Measurements from ENCODE around the gene ALOXE3.

Gene ALOXE3

GRCh38 chr17:8153957-8154607 lies 35.8 kb upstream of the ALOXE3 start:
- DNase-seq = no peak

- DNase-seq = no peak
Measured at GRCh38 chr17:8153525-8153956, 35.2 kb upstream of the ALOXE3 start.

- DNase-seq = no peak
Measured at GRCh38 chr17:8153031-8153451, 34.7 kb upstream of the ALOXE3 start.

DNA sequence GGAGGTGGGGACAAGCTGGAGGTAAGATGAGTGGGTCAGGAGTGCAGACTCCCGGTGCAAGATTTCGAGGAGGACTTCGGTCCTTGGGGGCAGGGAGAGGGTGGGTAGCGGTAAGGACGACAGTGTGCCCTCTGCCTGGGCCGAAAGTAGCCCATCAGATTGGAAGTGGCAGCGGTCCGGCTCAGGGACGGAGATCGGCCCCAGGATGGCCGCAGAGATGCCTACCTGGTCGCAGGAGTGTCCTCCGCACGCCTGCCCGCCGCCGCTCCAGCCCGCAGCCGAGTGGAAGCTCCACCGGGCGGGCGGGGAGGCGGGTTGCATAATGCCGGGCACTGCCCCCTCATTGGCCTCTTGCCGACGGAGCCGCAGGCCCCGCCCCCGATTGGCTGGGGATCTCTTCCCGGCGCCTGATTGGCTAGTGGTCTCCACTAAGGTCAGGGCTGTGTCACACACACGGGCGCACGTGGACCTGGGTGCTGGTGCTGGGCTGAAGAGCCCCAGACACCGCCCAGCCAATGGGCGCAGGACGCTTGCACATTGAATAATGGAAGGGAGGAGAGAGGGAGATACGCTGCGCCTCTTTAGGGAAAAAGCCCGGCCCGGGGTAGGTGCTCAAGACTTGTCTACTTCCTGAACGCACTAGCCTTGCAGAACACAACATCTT lies 33.9 kb upstream of the ALOXE3 start, which contains the start of gene PER1:
Gene PER1, minus strand, starts transcription at position 293 of the 664 bp plus-strand sequence. CDS start 1,698 bp downstream, outside the sequence.
- DNase-seq = peak; percentile 82

GRCh38 chr17:8151641-8152111 lies 33.4 kb upstream of the ALOXE3 start:
- no peak for DNase-seq

DNA sequence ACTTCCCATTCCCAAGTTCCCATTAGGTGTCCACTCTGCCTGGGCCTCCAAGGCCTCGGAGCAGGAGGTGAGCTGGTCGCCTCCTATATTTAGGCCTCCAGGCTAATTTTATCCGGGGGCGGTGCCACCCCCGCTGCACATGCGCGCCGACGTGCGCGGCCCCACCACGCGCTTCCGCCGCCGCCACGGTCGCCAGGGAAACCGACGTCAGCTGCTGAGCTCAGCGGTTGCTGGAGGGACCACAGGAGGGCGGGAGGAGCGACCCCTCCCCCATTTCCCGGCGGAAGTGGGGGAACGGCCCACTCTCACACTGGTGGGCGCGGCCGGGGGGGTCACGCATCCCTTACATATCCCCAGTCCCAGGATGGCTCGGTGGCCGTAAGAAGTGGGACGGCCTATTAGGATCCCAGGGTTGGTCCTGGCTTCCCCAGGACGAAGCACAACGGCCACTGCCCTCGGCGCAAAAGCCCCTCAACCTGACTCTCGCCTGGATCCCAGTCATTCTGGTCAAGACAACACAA lies 32.9 kb upstream of the ALOXE3 start:
- DNase-seq = peak; percentile 52

DNA sequence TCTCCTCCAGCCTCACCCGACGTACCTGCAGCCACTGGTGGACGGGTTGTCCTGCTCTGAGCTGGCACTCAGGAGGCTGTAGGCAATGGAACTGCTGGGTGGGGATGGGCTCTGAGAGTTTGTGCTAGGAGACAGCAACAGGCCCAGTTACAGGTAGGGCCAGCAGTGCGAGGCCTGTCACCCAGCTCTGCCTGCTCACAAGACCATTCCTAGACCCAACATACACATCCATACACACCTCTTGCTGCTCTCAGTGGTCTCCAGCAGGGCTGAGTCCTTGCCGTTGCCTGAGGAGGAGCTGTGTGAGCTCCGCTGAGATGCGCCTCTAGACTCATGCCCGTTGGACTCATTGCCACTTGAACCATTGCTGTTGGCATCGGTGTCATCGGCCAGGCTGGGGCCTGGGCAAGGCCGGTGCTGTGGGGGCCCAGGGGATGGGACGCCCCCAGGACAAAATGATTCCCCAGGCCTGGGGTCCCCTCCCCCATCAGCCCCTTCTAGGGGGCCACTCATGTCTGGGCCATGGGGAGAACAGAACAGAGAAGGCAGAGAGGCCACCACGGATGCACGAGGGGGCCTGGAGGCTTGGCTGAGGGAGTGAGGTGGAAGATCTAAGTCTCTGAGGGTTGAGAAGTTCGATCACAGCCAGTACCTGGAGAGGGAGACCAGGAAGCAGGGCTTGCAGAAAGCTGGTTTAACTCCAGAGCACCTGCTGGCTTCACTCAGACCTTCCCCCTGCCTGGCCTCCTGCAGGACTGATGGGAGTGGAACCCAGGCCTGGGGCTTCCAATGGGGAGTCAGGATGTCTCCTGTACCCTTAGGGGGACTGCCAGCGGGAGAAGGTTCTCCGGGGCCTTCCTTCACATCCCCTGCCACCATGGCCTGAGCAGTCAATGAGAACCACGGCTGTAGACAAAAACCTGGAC lies 32.1 kb upstream of the ALOXE3 start:
- DNase-seq = no peak

- DNase-seq = no peak
Measured at GRCh38 chr17:8149419-8150193, 31.3 kb upstream of the ALOXE3 start.

GRCh38 chr17:8148560-8148959 lies 30.2 kb upstream of the ALOXE3 start:
- DNase-seq = no peak

- no peak for DNase-seq
Measured at GRCh38 chr17:8147805-8148404, 29.6 kb upstream of the ALOXE3 start.

- no peak for DNase-seq
Measured at GRCh38 chr17:8147141-8147804, 29.0 kb upstream of the ALOXE3 start.

DNA sequence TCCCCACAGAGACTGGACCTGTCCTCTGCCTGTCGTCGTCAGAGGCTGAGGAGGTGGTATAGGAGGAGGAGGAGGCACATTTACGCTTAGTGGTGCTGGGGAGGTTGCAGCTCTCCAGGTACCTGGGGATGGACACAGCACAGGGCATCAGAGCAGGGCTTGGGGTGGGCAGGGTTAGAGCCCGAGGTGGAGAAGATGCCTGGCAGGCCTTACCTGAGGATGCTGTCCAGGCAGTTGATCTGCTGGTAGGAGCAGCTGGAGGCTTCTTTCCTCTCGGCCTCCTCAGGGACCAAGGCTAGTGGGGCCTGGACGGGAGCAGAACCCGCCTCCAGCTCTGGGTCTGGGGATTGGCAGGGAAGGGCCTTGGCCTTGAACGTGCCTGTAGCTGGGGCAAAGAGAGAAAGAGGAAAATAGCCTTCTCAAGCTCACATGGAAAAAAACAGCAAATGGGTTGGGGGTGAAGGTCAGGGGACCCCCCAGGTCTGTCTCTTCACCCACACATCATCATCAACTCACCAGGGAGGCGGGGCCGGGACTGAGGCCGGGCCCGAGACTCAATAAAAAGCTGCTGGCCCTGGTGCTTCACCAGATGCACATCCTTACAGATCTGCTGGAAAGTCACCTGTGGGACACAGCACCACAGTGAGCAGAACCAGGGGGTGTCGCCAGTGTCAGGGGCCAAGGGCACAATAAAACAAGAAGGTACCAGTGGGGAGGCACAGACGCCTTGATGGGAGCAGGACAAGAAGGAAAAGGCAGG lies 28.2 kb upstream of the ALOXE3 start:
- no peak for DNase-seq

DNA sequence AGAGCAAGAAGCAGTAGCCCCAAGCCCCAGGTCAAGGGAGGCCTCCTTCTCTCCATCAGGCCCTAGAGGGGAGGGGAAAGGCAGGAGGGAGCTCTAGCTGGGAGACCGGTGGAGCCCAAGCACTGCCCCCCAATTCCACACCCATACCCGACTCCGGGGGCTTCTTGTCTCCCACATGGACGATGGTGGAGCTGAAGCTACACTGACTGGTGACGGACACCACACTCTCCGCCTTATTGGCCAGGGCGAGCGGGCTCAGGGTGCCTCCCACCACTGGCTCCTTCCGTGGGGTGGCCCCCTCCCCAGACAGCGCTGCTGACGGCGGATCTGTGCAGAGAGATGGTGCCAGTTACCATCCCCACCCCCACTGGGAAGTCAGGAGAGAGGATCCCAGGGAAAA lies 27.5 kb upstream of the ALOXE3 start:
- no peak for DNase-seq

DNA sequence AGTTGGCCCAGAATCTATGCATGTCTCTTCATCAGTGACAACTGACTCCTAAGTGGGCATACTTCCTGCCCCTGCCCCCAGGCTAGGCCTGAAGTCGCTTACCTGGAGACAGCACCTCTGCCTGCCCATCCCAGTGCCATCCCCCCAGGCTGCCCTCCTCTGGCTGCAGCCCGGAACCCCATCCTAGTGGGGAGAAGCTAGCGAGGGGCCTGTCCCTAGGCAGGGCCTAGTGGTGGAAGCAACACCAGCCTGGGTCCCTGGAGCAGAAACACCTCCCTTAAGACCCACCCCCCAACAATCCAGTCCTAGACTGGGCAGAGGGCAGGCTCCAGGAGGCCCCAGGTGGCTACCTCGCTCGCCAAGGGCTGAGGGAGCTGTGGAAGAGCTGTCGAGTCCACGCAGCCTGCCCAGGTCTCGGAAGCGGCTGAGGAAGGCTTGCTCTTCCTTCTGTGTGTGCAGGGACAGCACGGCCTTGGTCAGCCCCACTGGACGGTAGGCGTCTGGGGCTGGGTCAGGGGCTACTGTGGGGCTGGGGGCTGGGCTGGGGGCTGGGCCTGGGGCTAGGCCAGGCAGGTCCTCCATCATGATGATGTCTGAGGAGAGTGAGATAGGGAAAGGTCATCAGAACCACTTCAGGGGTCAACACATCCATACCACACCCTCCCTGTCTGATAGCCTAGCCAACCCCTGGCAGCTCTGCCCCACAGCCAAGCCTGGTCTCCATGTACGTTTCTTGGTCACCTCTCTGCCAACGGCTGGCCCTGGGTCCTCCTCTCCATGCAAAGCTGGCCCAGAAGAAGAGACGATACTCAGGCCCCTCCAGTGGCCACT lies 26.3 kb upstream of the ALOXE3 start:
- DNase-seq = no peak

DNA sequence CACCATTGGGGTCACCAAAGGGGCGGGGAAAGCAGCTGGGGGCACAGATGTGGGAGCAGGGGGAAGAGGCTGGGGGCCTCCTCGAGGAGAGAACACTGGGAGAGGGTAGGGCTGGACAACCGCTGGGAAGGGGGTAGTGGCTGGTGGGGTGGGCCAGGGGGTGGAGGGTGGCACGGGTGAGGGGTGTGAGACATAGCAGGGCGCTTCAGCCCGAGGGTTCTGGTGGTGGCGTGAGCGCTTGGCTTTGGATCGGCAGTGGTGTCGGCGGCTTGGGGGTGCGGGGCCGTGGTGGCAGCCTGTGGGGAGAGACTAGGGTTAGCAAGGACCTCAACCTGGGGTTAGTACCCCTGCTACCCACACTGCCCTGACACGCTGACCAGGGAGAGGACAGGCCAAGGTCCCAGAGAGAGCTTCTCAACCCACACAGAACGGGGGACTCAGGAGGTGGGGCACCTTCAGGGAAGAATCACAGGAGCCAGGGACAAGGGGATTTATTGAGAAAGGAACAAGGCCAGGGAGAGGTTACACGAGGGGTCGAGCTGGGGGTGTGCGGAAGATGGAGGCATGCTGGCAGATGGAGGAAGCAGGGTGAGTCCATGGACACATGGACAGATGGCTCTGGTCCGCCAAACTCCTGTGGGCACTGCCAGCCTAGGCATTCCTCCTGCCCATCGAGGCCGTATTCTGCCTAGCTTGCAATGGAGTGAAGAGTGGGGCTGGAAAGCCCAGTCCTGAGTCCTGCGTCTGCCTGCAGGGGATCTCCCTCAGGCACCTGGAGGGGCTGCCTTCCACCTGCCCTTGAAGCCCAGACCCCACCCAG lies 25.5 kb upstream of the ALOXE3 start:
- no peak for DNase-seq

- DNase-seq = no peak
Measured at GRCh38 chr17:8142887-8143580, 24.7 kb upstream of the ALOXE3 start.

DNA sequence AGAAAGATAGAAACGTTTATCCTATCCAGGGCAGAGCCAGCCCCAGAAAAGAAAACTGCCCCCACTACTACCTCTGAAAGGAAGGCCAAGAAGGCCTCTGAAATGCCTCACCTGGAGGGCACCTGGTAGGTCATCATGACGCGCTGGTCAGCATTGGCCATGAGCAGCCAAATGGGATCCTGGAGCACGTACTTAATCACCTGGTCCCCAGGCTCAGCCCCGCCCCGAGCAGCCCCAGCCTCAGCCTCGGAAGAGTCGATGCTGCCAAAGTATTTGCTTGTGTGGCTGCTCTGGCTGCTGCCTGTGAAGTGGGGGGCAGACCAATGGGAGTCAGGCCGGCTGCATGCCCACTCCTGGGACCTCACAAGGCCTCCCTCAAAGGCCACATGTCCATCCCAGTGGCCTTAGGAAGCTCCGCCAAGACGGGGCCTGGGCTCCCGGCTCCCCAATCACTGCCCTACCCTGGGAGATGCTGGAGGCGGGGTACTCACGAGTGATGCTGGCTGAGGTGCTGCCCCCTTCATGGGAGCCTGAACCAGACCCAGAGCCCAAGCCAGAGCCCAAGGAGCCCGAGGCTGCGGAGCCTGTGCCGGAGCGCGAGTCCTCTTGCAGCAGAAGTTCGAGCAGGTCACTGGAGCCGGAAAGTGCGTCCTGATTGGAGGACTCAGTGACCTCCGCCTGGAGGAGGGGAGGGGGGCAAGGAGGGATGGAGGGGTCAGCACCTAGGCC lies 24.0 kb upstream of the ALOXE3 start:
- no peak for DNase-seq
